HPDE6-E6E7 (cell line): Measurements from ENCODE around the gene ILF3.
"Not testable (repeated sequence)": the region's sequence is repeated elsewhere in the genome, so short reads cannot be mapped to it uniquely, and the experiment has no call there.

ENCODE experiments used
- DNase-seq: peaks from one replicate; pipeline ENCODE4 v3.0.0; 2011; ENCODE audit warnings: missing footprints; ENCODE audit errors: extremely low spot score

Gene ILF3

DNA sequence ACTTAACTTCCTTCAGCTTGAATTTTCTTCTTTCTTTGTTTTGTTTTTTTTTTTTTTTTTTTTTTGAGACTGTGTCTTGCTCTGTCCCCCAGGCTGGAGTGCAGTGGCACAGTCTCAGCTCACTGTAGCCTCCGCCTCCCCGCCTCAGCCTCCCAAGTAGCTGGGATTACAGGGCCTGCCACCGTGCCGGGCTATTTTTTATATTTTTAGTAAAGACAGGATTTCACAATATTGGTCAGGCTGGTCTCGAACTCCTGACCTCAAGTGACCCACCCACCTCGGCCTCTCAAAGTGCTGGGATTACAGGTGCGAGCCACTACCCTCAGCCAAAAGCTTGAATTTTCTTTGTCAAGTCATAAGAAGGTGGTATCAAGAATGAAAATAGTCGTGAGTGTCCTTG, 21.1 kb downstream of the ILF3 start:
- not testable (repeated sequence) for DNase-seq

DNA sequence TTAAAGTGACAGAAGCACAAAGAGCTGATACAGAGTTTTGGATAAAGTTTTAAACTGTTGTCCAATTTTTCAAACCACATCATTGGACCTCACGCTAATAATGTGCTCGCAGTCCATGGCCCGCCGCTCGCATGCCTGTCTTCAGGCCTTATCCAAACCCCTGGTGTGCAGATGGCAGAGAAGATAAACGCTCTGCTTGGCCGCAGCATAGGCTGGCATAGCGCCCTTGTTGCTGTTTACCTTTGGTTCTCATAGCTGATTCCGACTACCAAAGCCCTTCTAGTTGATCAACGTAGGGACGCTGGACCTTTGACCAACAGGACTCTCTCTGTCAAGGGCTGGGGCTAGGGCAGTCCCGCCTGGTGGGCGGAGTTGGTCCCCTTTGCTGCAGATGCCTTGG, 23.6 kb downstream of the ILF3 start:
- DNase-seq = no peak

DNA sequence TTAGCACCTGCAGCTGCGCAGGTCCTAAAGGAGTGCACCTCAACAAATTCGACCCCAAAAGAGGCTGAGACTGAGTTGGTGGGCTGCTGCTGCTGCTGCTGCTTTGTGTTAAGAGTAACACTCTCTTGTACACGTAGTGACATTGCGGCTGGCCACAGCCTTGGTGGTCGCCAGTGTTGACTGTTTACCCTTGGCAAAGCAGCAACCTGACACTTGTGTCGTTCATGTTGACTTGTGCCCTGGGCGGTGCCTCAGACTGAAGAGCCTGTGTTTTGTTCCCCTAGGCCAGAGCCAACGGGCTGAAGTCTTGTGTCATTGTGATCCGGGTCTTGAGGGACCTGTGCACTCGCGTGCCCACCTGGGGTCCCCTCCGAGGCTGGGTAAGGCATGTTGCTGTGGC, 24.7 kb downstream of the ILF3 start:
- DNase-seq = no peak

DNA sequence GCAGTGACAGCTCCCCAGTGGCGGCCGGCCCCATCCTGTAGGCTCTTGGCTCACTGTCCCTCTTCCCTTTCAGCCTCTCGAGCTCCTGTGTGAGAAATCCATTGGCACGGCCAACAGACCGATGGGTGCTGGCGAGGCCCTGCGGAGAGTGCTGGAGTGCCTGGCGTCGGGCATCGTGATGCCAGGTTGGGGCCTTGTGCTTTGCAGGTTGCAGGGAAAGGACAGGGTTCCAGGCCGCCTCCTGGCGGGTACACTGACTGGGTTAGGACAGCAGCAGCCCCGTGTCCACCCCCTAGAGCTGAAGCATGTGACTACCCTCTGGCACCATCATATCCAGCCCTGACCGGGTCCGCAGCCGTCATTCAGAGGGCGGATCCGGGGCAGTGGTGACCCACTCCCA, 25.6 kb downstream of the ILF3 start:
- no peak for DNase-seq

DNA sequence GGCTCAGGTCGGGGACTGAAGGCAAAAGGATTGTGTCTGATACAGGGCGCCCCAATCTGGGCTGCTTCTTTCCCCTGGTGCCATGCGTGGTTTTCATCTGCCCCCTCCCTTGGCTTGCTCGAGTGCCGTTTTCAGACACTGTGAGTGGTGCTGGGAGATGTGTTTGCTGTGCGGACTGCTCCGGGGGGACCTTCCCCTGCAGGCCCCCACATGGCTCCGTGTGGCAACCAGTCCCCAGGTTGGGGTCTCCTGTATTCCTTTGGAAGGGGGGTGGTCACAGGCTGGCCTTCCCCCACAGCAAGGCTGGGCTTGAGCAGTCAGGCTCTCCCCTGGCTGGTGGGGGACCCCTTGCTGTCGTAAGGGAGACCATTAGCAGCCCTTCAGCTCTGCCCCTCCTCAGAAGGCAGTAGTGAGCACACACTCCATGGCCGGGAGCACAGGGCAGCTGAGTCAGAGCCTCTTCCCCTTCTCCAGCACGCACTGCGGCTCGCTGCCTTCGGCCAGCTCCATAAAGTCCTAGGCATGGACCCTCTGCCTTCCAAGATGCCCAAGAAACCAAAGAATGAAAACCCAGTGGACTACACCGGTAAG, 26.5 kb downstream of the ILF3 start:
- no peak for DNase-seq

DNA sequence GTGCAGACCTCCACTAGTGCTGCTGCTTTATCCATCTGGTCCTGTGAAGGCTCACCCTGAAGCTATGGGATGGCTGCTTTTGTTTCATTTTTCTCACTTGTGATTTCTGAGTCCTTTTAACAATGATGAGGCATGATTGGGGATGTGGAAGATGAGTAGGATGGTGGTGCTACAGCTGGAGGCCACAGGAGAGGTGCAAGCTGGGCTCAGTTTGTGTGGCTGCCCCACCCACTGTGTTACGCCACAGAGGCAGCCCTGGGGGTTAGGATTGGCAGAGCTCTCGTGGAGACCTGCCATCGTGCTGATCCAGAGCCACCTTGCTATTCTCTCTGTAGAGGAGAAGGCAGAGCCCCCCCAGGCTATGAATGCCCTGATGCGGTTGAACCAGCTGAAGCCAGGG, 27.5 kb downstream of the ILF3 start:
- DNase-seq = no peak

DNA sequence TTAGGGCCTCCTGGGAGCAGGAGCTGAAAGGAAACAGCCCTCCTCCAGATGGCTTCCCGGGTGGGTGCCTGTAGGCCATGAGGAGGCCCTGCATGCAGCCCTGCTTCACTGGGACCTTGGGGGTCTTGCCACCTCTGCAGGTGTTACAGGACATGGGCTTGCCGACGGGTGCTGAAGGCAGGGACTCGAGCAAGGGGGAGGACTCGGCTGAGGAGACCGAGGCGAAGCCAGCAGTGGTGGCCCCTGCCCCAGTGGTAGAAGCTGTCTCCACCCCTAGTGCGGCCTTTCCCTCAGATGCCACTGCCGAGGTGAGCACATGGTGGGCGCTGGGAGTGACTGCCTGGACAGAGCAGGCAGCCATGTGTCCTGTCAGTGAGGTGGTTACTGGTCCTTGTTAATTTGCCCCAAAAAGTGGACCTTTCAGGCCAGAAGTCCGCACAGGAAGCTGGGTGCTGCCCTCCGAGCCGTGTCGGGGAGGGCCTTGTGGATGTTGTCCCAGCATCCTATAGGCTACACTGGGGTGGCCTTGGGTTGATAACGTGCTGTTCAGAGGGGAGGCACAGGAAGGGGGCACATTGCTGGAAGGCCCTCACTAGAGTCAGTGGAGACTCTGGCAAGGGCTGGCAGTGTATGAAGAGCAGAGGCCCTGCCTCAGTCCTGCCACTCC, 28.4 kb downstream of the ILF3 start:
- no peak for DNase-seq

DNA sequence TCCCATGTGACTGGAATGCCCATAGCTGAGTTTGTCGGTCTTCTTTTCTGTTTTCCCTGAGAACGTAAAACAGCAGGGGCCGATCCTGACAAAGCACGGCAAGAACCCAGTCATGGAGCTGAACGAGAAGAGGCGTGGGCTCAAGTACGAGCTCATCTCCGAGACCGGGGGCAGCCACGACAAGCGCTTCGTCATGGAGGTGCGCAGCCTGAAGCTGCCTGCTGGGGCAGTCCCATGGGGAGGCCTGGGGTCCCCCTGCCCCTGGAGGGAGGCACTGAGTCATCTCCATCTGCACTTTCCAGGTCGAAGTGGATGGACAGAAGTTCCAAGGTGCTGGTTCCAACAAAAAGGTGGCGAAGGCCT, 28.9 kb downstream of the ILF3 start:
- DNase-seq = no peak

DNA sequence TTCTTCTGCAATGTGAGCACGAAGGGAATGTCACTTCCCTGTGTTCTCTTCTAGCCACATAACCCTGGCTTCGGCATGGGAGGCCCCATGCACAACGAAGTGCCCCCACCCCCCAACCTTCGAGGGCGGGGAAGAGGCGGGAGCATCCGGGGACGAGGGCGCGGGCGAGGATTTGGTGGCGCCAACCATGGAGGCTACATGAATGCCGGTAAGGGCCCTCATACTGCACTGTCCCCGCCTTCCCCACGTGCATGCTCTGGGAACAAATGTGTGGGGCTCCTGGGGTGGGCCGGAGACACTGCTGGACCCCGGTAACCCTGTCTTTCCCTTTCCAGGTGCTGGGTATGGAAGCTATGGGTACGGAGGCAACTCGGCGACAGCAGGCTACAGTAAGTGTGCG, 29.4 kb downstream of the ILF3 start:
- no peak for DNase-seq

DNA sequence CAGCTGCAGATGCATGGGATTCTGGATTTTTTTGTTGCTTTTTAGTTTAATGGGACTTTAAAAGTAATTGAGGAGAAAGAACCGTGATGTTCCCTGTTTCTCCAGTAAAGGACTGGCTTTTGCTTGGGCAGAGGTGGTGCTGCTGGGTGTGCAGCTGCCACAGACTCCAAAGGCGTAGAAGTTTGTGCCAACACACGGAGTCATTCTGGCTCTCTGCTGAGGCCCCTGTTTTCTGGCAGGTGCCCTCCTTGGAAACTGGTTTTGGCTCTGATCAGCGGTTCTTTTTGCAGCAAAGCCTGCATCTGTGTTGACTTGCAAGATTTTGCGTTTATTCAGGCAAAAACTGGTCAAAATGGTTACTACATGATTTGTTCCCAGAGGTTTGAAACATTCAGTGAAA, 31.1 kb downstream of the ILF3 start:
- DNase-seq = no peak

DNA sequence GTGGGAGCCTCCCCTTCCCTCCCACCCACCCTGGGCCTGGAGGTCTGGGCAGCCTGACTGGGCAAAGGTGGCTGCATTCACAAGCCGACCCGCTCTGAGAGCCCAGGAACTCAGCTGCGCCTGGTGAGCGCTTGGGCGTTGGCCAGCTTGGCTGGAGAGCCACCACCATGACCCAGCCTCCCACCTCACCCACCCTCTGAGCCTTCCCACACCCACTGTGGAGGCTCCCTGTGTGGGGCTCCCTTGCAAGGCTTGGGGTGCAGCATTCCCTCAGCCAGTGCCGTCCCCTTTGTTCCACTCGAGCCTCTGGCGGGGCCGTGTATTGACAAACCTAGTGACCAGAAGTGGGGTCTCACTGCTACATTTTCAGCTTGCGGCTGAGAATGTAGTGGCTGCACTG, 32.0 kb downstream of the ILF3 start:
- DNase-seq = no peak

DNA sequence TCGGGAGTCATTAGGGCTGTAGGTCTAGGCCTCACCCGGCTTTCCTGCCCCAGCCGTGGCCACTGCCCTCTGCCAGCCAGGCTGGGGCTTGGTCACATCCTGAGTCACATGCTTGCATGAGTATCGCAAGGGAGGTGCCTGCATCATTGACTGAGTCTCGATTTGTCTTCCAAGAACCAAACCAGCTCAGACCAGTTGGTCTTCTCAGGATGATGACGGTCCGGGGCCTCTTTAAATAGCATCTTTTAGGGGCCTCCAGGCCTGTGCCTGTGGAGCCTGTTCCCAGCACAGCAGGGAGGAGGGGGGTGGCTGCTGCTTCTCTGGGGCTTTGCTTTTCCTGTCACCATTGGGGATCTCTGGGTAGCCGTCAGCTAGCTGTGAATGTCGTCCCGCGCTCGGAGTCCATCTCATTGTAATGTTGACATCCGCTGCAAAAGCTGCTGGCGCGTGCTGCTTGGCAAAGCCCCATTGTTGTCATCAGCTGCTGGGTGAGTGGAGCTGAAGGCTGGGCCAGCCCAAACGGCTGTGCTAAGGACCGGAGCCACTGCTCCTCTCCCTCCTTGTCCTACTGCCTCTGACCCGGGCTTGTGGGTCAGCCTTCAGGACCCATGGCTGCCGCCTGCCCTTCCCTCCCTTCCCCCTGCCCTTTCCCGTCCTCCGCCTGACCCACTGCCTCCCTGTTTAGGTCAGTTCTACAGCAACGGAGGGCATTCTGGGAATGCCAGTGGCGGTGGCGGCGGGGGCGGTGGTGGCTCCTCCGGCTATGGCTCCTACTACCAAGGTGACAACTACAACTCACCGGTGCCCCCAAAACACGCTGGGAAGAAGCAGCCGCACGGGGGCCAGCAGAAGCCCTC, 32.7 kb downstream of the ILF3 start:
- no peak for DNase-seq

DNA sequence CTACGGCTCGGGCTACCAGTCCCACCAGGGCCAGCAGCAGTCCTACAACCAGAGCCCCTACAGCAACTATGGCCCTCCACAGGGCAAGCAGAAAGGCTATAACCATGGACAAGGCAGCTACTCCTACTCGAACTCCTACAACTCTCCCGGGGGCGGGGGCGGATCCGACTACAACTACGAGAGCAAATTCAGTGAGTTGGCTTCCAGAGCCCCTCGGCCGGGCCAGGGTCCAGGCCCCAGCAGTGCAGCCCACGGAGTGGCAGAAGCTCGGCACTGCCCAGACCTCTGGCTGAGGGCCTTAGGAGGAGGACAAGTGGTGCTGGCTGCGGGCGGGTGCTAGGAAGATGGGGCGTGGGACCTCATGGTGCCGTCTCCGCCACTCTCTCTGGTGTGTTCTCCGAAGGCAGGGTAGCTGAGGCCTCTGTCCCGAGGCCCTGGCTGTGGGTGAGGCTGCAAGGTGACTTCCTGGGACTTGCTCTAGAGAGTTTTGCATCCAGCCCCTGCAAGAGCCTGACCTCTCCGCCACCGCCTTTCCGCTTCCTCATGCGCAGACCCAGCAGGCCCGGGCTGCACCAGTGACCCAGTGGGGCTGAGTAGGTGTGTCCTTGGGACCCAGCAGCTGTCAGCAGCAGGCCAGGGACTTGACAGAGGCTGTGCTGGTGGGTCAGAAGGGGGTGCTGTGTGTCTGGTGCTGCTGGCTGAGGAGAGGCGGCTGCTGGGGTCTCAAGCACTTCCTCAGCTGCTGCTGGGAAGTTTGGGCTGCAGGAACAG, 33.6 kb downstream of the ILF3 start:
- DNase-seq = no peak

DNA sequence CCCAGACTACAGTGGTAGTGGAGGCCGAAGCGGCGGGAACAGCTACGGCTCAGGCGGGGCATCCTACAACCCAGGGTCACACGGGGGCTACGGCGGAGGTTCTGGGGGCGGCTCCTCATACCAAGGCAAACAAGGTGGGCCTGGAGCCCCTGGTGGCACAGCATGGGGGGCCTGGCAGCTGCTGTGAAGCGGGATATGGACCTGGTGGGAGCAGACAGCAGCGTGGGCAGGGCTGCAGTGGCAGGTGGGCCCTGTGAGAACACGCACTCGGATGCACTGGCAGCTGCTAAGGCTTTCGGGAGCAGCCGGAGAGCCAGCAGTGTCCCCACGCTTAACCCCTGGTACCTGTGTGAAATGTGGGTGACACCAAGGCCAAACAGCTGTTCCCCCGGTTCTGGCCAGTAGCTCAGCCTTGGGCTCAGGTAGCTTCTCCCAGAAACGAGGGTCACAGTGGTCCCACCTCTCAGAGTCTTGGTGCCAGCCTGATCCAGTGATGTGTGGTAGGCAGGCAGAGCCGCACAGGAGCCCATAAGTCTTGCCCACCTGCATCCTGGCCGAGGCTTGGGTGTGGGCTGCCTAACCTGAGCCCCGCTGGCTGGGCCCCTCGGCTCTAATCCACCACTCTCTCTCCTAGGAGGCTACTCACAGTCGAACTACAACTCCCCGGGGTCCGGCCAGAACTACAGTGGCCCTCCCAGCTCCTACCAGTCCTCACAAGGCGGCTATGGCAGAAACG, 34.6 kb downstream of the ILF3 start:
- no peak for DNase-seq

DNA sequence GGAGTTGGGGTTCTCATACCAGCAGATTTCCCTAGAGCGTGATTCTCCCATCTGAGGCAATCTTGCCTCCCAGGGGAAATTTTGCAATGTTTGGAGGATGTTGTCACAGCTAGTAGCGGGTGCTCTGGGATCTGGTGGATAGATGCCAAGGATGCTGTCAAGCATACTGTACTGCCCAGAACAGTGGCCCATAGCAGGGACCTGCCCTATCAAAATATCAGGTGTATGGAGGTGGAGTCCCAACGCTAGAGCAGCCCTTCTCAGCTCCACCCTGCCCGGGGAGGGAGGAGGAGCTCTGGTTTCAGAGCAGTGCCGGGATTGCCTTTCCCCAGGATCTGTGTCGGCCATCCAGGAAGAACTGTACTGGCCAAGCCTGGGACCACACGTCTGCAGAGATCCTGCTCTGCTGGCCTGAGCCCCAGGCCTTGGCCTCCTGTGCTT, 36.2 kb downstream of the ILF3 start:
- DNase-seq = no peak

DNA sequence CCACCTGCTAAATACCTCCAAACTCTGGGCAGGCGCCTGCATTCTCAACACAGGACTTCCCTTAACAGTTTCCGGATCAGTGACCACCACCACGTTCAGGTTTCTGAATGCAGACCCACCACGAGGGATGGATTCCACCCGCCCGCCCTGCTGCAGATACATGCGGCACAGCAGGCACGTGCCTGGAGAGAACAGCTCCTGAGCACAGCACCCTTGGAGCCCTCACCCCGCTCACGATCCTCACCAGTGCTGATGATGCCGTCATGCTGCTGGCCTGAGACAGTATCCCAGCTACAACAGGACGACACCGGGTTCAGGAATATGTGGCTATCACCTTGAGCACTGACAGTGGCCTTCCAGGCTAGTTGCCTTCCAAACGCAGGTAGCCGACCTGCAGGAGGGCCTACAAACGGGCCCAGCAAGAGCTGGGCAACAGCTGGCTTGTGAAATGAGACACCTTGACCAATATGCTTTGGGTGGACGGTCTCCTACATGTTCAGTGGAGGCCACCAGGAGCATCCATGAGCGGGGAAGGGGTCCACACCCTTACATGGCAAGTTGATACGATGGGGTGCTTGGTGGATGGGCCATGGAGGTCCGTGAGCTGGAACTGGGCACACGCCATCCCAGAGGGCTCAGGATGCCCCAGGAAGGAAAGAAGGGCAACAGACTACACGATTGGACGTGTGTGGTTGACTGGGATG, 37.2 kb downstream of the ILF3 start:
- DNase-seq = no peak

DNA sequence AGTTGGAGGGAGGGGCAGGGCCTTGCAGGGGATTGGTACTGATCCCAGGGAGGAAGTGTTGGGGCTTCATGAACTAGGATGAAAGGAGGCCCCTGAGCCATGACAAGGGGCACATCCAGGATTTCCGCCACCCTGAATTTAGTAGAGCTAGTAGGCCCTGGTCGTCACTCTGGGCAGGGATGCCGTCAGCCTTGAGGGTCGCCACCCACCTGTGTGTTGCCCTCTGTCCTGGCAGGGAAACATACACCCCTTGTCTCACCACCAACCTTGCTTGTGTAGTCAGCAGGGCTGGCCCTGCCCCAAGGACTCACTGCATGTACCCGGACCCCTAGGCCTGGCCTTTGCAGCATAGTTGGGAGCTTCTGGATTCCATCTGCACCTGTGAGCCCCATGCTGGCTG, 37.7 kb downstream of the ILF3 start:
- DNase-seq = no peak

DNA sequence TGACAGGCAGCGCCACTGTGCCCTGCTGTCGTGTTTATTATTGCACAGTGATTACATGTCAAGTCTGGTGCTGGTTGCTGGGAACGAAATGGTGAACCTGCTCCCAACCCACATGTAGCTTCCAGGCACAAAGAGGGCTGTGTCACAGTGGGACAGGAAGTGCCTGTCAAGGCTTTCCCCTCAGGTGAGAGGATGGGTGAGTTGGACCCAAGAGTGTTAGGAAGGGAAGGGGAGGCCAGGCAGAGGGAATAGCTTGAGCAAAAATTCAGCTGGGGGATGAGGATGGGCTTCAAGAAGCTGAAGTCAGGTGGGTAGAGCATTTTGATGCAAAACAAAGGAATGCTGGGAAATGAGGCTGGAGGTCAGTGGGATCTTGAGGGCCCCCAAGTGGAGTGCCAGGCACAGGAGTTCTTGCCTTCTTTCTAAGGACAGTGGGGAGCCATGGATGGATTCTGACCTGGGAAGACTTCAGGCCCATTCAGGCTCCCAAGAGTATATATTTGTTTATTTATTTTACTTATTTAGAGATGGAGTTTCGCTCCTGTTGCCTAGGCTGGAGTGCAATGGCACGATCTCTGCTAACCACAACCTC, 38.6 kb downstream of the ILF3 start:
- DNase-seq = no peak

DNA sequence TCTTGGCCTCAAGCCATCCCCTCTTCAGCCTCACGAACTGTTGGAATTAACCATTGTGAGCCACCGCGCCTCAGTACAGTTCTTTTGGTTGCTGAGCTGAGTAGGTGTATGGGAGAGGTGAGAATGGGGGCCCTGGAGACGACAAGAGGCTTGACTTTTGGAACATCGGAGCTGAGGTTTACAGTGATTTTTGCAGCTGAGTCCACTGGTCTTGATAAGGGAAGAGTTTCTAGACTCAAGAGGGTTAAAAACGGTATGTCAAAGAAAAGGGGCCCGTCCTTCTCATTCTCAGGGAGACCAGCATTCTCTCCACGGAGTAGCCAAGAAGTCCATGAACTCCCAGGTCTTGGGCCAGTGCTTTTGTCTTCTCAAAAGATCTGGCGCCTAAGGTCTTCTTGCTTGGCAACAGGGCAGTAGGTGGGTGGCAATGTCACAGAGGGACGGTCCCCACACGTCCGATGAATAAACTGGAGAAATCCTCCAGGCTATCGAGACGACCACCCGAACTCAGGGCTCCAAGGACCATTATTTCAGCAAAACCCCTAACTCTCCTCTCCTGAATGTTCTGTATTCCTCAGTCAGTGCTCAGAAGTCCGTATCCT, 40.7 kb downstream of the ILF3 start:
- no peak for DNase-seq
